K562 (cell line): ENCODE data around the gene PPFIBP2. TPM values are rescaled to one million over a fixed set of nuclear protein-coding genes. Genes with fewer than 3 reads are reported as not detected.

Experiments used
- GATA2 ChIP-seq: sonication (generic); formaldehyde crosslinking; IDR thresholded peaks from 2 replicates; pipeline ENCODE4 v1.4.0; 2020; ENCODE audit warnings: mild to moderate bottlenecking, missing genetic modification reagents
- MYC ChIP-seq, 2 experiments: fragments of 250-450 bp in 1 of 2; sonication (Bioruptor Pico) in 1 of 2; IDR thresholded peaks; 2 replicates each; pipeline versions ENCODE4 v1.5.1 to v1.6.1; 2012 to 2021; ENCODE audit warnings: low read depth in 2 of 2, borderline replicate concordance in 1 of 2, improper control_type of control experiment in 1 of 2, low read length in 1 of 2, mild to moderate bottlenecking in 1 of 2, moderate library complexity in 1 of 2
- NRF1 ChIP-seq, 2 experiments: fragments of 450-650 bp; IDR thresholded peaks in 1 of 2; conservative IDR thresholded peaks in 1 of 2; 2 replicates each; pipeline ENCODE4 v1.6.1; 2014; ENCODE audit warnings: mild to moderate bottlenecking in 2 of 2
- ZFX ChIP-seq: sonication (generic); formaldehyde crosslinking; IDR thresholded peaks from 2 replicates; pipeline ENCODE4 v1.8.0; 2022; ENCODE audit warnings: mild to moderate bottlenecking, missing genetic modification reagents, moderate library complexity
- polyA plus RNA-seq, 8 experiments: library from polyadenylated mRNA; depleted of rRNA in 4 of 8; stranded (reverse) in 5 of 8; unstranded in 3 of 8; fragments of >200 nt; fragmentation: Nextera tagmentation in 2 of 8; fragmentation: Illumina TruSeq in 1 of 8; extraction: Ambion mirVana in 2 of 8; extraction: Trizol in 1 of 8; gene quantifications; 2 replicates each; pipeline versions ENCODE4 v1.2.1 to v1.2.3, GENCODE V29; 2011 to 2014; ENCODE audit warnings: inconsistent platforms in 1 of 8, missing spikeins in 1 of 8
- total RNA-seq, 7 experiments: library from RNA; depleted of rRNA in 6 of 7; stranded (reverse); fragments of >200 nt in 6 of 7; fragmentation: Illumina TruSeq in 2 of 7; extraction: Trizol in 2 of 7; gene quantifications; 2 replicates each; pipeline versions ENCODE4 v1.2.1 to v1.2.3, GENCODE V29; 2011 to 2021; ENCODE audit warnings: low replicate concordance in 1 of 7
- TF ChIP-seq, protein P1 (sequence below): sonication (generic); formaldehyde crosslinking; IDR thresholded peaks from 2 replicates; pipeline ENCODE4 v1.8.0; 2023; ENCODE audit warnings: mild to moderate bottlenecking, missing genetic modification reagents
- TF ChIP-seq, protein P2 (sequence below): sonication (generic); formaldehyde crosslinking; IDR thresholded peaks from 2 replicates; pipeline ENCODE4 v1.8.0; 2022; ENCODE audit warnings: mild to moderate bottlenecking, missing genetic modification reagents

The PPFIBP2 gene
- total and polyA plus RNA-seq, 9 of the 15 experiments (the other 6 are each of a cell fraction or from before 2014, with no cell fraction given): 0.18 to 3.4 (median 1.2) TPM

GRCh38 chr11:7514099-7514591 lies 346 bp downstream of the PPFIBP2 start (continued):
- TF ChIP-seq, protein P1, sequence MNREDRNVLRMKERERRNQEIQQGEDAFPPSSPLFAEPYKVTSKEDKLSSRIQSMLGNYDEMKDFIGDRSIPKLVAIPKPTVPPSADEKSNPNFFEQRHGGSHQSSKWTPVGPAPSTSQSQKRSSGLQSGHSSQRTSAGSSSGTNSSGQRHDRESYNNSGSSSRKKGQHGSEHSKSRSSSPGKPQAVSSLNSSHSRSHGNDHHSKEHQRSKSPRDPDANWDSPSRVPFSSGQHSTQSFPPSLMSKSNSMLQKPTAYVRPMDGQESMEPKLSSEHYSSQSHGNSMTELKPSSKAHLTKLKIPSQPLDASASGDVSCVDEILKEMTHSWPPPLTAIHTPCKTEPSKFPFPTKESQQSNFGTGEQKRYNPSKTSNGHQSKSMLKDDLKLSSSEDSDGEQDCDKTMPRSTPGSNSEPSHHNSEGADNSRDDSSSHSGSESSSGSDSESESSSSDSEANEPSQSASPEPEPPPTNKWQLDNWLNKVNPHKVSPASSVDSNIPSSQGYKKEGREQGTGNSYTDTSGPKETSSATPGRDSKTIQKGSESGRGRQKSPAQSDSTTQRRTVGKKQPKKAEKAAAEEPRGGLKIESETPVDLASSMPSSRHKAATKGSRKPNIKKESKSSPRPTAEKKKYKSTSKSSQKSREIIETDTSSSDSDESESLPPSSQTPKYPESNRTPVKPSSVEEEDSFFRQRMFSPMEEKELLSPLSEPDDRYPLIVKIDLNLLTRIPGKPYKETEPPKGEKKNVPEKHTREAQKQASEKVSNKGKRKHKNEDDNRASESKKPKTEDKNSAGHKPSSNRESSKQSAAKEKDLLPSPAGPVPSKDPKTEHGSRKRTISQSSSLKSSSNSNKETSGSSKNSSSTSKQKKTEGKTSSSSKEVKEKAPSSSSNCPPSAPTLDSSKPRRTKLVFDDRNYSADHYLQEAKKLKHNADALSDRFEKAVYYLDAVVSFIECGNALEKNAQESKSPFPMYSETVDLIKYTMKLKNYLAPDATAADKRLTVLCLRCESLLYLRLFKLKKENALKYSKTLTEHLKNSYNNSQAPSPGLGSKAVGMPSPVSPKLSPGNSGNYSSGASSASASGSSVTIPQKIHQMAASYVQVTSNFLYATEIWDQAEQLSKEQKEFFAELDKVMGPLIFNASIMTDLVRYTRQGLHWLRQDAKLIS (CRISPR knock-in tag): 0 out of 2 replicates have a peak, but pooled peaks have one; percentile 40
- no peak for TF ChIP-seq MYC (IDR thresholded peaks at IDR 0.05; ENCODE audit: low read depth, low read length)
- peak; percentile 42; the same call in 1 of the 2 replicates for TF ChIP-seq MYC (CRISPR knock-in tag; IDR thresholded peaks at IDR 0.05; ENCODE audit: borderline replicate concordance, low read depth)
- TF ChIP-seq, protein P2, sequence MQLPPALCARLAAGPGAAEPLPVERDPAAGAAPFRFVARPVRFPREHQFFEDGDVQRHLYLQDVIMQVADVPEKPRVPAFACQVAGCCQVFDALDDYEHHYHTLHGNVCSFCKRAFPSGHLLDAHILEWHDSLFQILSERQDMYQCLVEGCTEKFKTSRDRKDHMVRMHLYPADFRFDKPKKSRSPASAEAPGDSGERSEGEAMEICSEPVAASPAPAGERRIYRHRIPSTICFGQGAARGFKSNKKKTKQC (CRISPR knock-in tag): 0 out of 2 replicates have a peak, but pooled peaks have one; percentile 25
- peak; percentile 48; the same call in 1 of the 2 replicates for TF ChIP-seq ZFX
- no peak for TF ChIP-seq GATA2 (CRISPR knock-in tag)
- TF ChIP-seq NRF1 (conservative IDR thresholded peaks at IDR 0.05 in 1 of 2, IDR thresholded peaks at IDR 0.05 in 1 of 2): 0 out of 4 replicates have a peak, but pooled peaks have one; percentile 10 to 20
